CD4-positive, alpha-beta T cell treated with Interleukin-4 for 1 hour (primary cell): Measurements from ENCODE around the gene NUFIP1.
"Not testable (repeated sequence)": the region's sequence is repeated elsewhere in the genome, so short reads cannot be mapped to it uniquely, and the experiment has no call there.

Experiments used
- DNase-seq, 2 donors: peaks; one replicate each; pipeline ENCODE4 v3.0.0-alpha.2; 2020 to 2022

NUFIP1 gene

GRCh38 chr13:44989071-44989889, at the start of gene NUFIP1, which contains the start of gene GPALPP1:
Gene NUFIP1 (minus strand): TSS chr13:44989471. CDS start chr13:44989436, 35 bp downstream.
Gene GPALPP1 (plus strand): TSS chr13:44989538. CDS start chr13:44989655, 117 bp downstream.
- peak; percentile 92 to 93 for DNase-seq

GRCh38 chr13:45036206-45036605, 46.9 kb upstream of the NUFIP1 start:
- no peak for DNase-seq

GRCh38 chr13:45034342-45034741, 45.1 kb upstream of the NUFIP1 start:
- no peak for DNase-seq

- DNase-seq = no peak
Measured at GRCh38 chr13:45024847-45025246, 35.6 kb upstream of the NUFIP1 start.

GRCh38 chr13:45021250-45021649, 32.0 kb upstream of the NUFIP1 start:
- DNase-seq = no peak

GRCh38 chr13:45019981-45020380, 30.7 kb upstream of the NUFIP1 start:
- not testable (repeated sequence) for DNase-seq

- DNase-seq = no peak
Measured at GRCh38 chr13:45016792-45017425, 27.6 kb upstream of the NUFIP1 start.

GRCh38 chr13:45015300-45015699, 26.0 kb upstream of the NUFIP1 start:
- no peak for DNase-seq

GRCh38 chr13:45011198-45011597, 21.9 kb upstream of the NUFIP1 start:
- no peak for DNase-seq

- no peak for DNase-seq
Measured at GRCh38 chr13:45007823-45008222, 18.6 kb upstream of the NUFIP1 start.

GRCh38 chr13:45007225-45007624, 18.0 kb upstream of the NUFIP1 start:
- DNase-seq = no peak

- no peak for DNase-seq
Measured at GRCh38 chr13:45004096-45004495, 14.8 kb upstream of the NUFIP1 start.

GRCh38 chr13:45003417-45003816, 14.1 kb upstream of the NUFIP1 start:
- DNase-seq = no peak

GRCh38 chr13:44989941-44990340, 670 bp upstream of the NUFIP1 start:
- no peak for DNase-seq

GRCh38 chr13:44978328-44978727, 10.9 kb downstream of the NUFIP1 start:
- DNase-seq = no peak

- no peak for DNase-seq
Measured at GRCh38 chr13:44976949-44977583, 12.2 kb downstream of the NUFIP1 start.

- DNase-seq = no peak
Measured at GRCh38 chr13:44976196-44976595, 13.1 kb downstream of the NUFIP1 start.

GRCh38 chr13:44974056-44974793, 15.0 kb downstream of the NUFIP1 start:
- DNase-seq = no peak

GRCh38 chr13:44972956-44973581, 16.2 kb downstream of the NUFIP1 start:
- DNase-seq = peak in 1 of 2 donors; percentile 25

- DNase-seq = no peak
Measured at GRCh38 chr13:44971656-44972595, 17.3 kb downstream of the NUFIP1 start.
